Activated CD4-positive, alpha-beta T cell treated with anti-CD3 and anti-CD28 coated beads for 36 hours (primary cell): ENCODE results near the gene COL5A1. TPM values are rescaled to one million over a fixed set of nuclear protein-coding genes. Genes with fewer than 3 reads are reported as not detected.

ENCODE experiments used
- ATAC-seq: fragments of 200-7000 bp; cut with Tn5 transposase; one replicate; pipeline ENCODE4 v1.10.0; 2021; ENCODE audit warnings: mild to moderate bottlenecking, moderate library complexity
- CTCF ChIA-PET: fragments of 350-600 bp; sonication (Branson Sonifier 250); formaldehyde crosslinking; loops from one replicate; lab custom pipeline; 2021; ENCODE audit warnings: antibody characterized with exemption; lab: Charles Lee
- POLR2A ChIA-PET: fragments of 350-600 bp; sonication (Branson Sonifier 250); formaldehyde crosslinking; loops from one replicate; lab custom pipeline; 2021; ENCODE audit warnings: antibody characterized with exemption, inconsistent platforms; lab: Charles Lee
- DNase-seq: peaks from one replicate; pipeline ENCODE4 v3.0.0-alpha.2; 2020
- H3K27ac Mint-ChIP-seq: one replicate; pipeline ENCODE4 v1.8.0; 2021; ENCODE audit warnings: mixed read lengths
- H3K27me3 Mint-ChIP-seq: one replicate; pipeline ENCODE4 v1.8.0; 2021; ENCODE audit warnings: mixed read lengths
- H3K36me3 Mint-ChIP-seq: one replicate; pipeline ENCODE4 v1.8.0; 2021; ENCODE audit warnings: low read depth, mixed read lengths
- H3K4me1 Mint-ChIP-seq: one replicate; pipeline ENCODE4 v1.8.0; 2021; ENCODE audit warnings: mixed read lengths
- H3K4me3 Mint-ChIP-seq: one replicate; pipeline ENCODE4 v1.8.0; 2021; ENCODE audit warnings: mild to moderate bottlenecking, moderate library complexity, mixed read lengths
- H3K9me3 Mint-ChIP-seq: one replicate; pipeline ENCODE4 v1.8.0; 2021; ENCODE audit warnings: low read depth, mixed read lengths
- intact Hi-C, 2 experiments: fragments of 100-400 bp; cut with DNase I in 1 of 2; cut with micrococcal nuclease in 1 of 2; formaldehyde crosslinking; loops; one replicate each; pipeline versions ENCODE4 v1.14.2 to v1.15.1; 2022 to 2024; cut with DNase I, micrococcal nuclease
- total RNA-seq, 2 experiments: library from RNA; stranded (reverse); gene quantifications; one replicate each; pipeline ENCODE4 v1.2.3, GENCODE V29; 2021

COL5A1 gene
- total RNA-seq, 2 experiments from 2014 or later: 0.07 to 0.16 TPM

GRCh38 chr9:134724912-134725604 lies 83.5 kb downstream of the COL5A1 start:
- intact Hi-C loops: no loop called here
- CTCF ChIA-PET: interaction anchor here (0.7 kb wide), 1 partner anchor 286 kb away, joined by 3 read pairs; no protein-coding TSS in a partner anchor
- Mint-ChIP-seq H3K4me3 (no peak overlapping the region), H3K9me3 (peaks cover 2% of the 10 kb centered on the region), H3K4me1 (peaks cover 6% of the 10 kb centered on the region), H3K27me3 (peaks cover 7% of the 10 kb centered on the region), H3K36me3 (no peaks in the 10 kb centered on the region), H3K27ac (no peak overlapping the region)
- ATAC-seq (no peak), DNase-seq (no peak)
- POLR2A ChIA-PET: no interaction called here

- peaks cover 7% of the 10 kb centered on the region for H3K27me3 Mint-ChIP-seq
- peaks cover 2% of the 10 kb centered on the region for H3K9me3 Mint-ChIP-seq
- DNase-seq (no peak), ATAC-seq (peak; percentile 76)
- no peaks in the 10 kb centered on the region for H3K36me3 Mint-ChIP-seq
- no peak overlapping the region for H3K4me3 Mint-ChIP-seq
- ChIA-PET CTCF (no interaction called here), POLR2A (no interaction called here)
- intact Hi-C loops: no loop called here
- H3K4me1 Mint-ChIP-seq: peaks cover 6% of the 10 kb centered on the region
- no peak overlapping the region for H3K27ac Mint-ChIP-seq
Observed at GRCh38 chr9:134725605-134725940, 84.0 kb downstream of the COL5A1 start.

- Mint-ChIP-seq H3K4me3 (no peak overlapping the region), H3K4me1 (peaks cover 6% of the 10 kb centered on the region), H3K27ac (no peak overlapping the region), H3K27me3 (peaks cover 7% of the 10 kb centered on the region), H3K9me3 (peaks cover 2% of the 10 kb centered on the region), H3K36me3 (no peaks in the 10 kb centered on the region)
- intact Hi-C loops: no loop called here
- no peak for DNase-seq
- ChIA-PET POLR2A (no interaction called here), CTCF (no interaction called here)
- no peak for ATAC-seq
Observed at GRCh38 chr9:134726026-134726721, 84.6 kb downstream of the COL5A1 start.

DNA sequence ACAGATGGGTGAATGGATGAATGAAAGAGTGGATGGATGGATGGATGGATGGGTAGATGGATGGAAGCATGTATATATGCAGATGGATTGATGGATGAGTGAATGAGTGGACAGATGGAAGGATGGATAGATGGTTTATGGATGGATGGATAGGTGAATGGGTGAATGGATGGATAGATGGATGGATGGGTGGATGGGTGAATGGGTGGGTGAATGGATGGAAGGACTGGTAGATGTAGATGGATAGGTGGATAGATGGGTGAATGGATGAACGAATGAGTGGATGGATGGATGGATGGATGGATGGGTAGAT lies 85.1 kb downstream of the COL5A1 start:
- no peaks in the 10 kb centered on the region for H3K36me3 Mint-ChIP-seq
- CTCF ChIA-PET: no interaction called here
- H3K4me1 Mint-ChIP-seq: peaks cover 6% of the 10 kb centered on the region
- H3K4me3 Mint-ChIP-seq: no peak overlapping the region
- H3K27ac Mint-ChIP-seq: no peak overlapping the region
- intact Hi-C loops: no loop called here
- POLR2A ChIA-PET: no interaction called here
- no peak for ATAC-seq
- peaks cover 2% of the 10 kb centered on the region for H3K9me3 Mint-ChIP-seq
- H3K27me3 Mint-ChIP-seq: peaks cover 7% of the 10 kb centered on the region
- no peak for DNase-seq

DNA sequence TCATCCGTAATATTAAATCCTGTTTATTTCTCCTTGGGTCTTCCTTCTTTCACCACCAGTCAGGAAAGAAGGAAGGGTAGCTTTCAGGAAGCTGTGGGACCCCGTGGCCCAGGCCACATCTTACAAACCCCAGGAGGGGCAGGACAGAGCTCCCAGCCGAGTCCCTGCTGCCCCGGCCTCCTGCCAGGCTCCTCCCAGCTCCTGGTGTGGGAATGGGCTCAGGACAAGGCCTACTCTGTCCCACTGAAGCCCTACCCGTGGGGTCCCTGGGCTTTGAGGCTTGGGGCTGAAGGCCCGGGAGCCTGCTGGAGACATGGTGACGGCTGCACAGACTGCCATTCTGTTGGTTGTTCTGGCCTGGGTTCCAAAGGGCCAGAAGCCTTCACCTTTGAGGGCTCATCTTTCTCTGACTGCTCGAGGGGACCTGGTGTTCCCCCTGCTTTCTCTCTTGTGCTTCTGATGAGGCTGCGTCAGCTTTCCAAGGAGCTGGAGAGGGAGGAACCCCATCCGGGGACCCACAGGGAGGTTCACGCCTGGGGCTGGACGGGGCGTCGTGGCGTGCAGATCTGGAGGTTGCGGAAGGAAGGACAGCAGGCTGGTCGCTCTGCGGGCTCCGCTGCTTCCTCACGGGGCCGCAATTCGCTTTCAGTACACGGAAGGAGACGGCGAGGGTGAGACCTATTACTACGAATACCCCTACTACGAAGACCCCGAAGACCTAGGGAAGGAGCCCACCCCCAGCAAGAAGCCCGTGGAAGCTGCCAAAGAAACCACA lies 86.6 kb downstream of the COL5A1 start:
- DNase-seq (no peak), ATAC-seq (no peak)
- Mint-ChIP-seq H3K9me3 (peaks cover 2% of the 10 kb centered on the region), H3K36me3 (no peaks in the 10 kb centered on the region), H3K4me1 (peaks cover 6% of the 10 kb centered on the region), H3K27me3 (peaks cover 5% of the 10 kb centered on the region), H3K4me3 (no peak overlapping the region), H3K27ac (no peak overlapping the region)
- intact Hi-C loops: no loop called here
- CTCF ChIA-PET: no interaction called here
- POLR2A ChIA-PET: no interaction called here

- H3K4me1 Mint-ChIP-seq: peaks cover 6% of the 10 kb centered on the region
- CTCF ChIA-PET: no interaction called here
Observed at GRCh38 chr9:134728801-134729495, 87.3 kb downstream of the COL5A1 start.

GRCh38 chr9:134730011-134730760 lies 88.6 kb downstream of the COL5A1 start:
- ChIA-PET CTCF (no interaction called here), POLR2A (no interaction called here)
- intact Hi-C loops: no loop called here
- DNase-seq: no peak
- no peak overlapping the region for H3K4me3 Mint-ChIP-seq
- peaks cover 6% of the 10 kb centered on the region for H3K4me1 Mint-ChIP-seq
- no peak for ATAC-seq
- H3K36me3 Mint-ChIP-seq: no peaks in the 10 kb centered on the region
- H3K27me3 Mint-ChIP-seq: peaks cover 5% of the 10 kb centered on the region
- no peak overlapping the region for H3K27ac Mint-ChIP-seq
- peaks cover 2% of the 10 kb centered on the region for H3K9me3 Mint-ChIP-seq

More at GRCh38 chr9:134728801-134729495, 87.3 kb downstream of the COL5A1 start:
- POLR2A ChIA-PET: no interaction called here
- intact Hi-C loops: no loop called here
- Mint-ChIP-seq H3K27me3 (peaks cover 5% of the 10 kb centered on the region), H3K27ac (no peak overlapping the region), H3K4me3 (no peak overlapping the region), H3K9me3 (peaks cover 2% of the 10 kb centered on the region), H3K36me3 (no peaks in the 10 kb centered on the region)
- ATAC-seq: no peak
- no peak for DNase-seq

GRCh38 chr9:134730761-134731496 lies 89.3 kb downstream of the COL5A1 start:
- Mint-ChIP-seq H3K36me3 (no peaks in the 10 kb centered on the region), H3K27ac (no peak overlapping the region), H3K4me1 (no peaks in the 10 kb centered on the region), H3K27me3 (no peaks in the 10 kb centered on the region), H3K9me3 (peaks cover 2% of the 10 kb centered on the region), H3K4me3 (no peak overlapping the region)
- ATAC-seq (no peak), DNase-seq (no peak)
- ChIA-PET CTCF (no interaction called here), POLR2A (no interaction called here)
- intact Hi-C loops: loop anchor here in 1 of 2 experiments (1.0 kb wide), 1 partner anchor 33 kb away; no protein-coding TSS in a partner anchor

- ATAC-seq (no peak), DNase-seq (no peak)
- Mint-ChIP-seq H3K4me1 (no peaks in the 10 kb centered on the region), H3K9me3 (peaks cover 2% of the 10 kb centered on the region), H3K36me3 (no peaks in the 10 kb centered on the region), H3K27me3 (no peaks in the 10 kb centered on the region), H3K4me3 (no peak overlapping the region), H3K27ac (no peak overlapping the region)
- ChIA-PET POLR2A (no interaction called here), CTCF (no interaction called here)
- intact Hi-C loops: loop anchor here in 1 of 2 experiments (1.0 kb wide), 1 partner anchor 33 kb away; no protein-coding TSS in a partner anchor
Observed at GRCh38 chr9:134731497-134732391, 90.1 kb downstream of the COL5A1 start.
